ENCODE results near the gene TCF3. TPM values are rescaled to one million over a fixed set of nuclear protein-coding genes. Genes with fewer than 3 reads are reported as not detected.

Gene TCF3
- total and polyA plus RNA-seq, 10 of the 15 experiments (the other 5 are each of a cell fraction or from before 2014, with no cell fraction given) = 6.7 to 282 (median 70.7) TPM

- FAIRE-seq (no peak), ATAC-seq (no peak), DNase-seq (ENCODE audit: low read depth, low spot score) (no peak)
- no peak overlapping the region for H3K4me3 ChIP-seq
- peaks cover 9% of the 10 kb centered on the region for H3K4me1 ChIP-seq (ENCODE audit: control insufficient read depth, insufficient read depth, low read length)
- 95% methylated on average over 21 of the region's 21 CpGs for WGBS (ENCODE audit: insufficient coverage, insufficient replicate concordance, low lambda C conversion rate, missing lambda C conversion rate)
- H3K27me3 ChIP-seq (replicated peaks in 1 of 2; ENCODE audit: control insufficient read depth in 2 of 2, insufficient read depth in 2 of 2, low read length in 1 of 2) = no peaks in the 10 kb centered on the region
- RAD21 ChIA-PET (ENCODE audit: unreplicated experiment) = no interaction called here
- H3K9ac ChIP-seq (ENCODE audit: control insufficient read depth, insufficient read depth, low read length) = no peak overlapping the region
- intact Hi-C loops (cut with micrococcal nuclease; ENCODE audit: unreplicated experiment) = no loop called here
- H3K79me2 ChIP-seq (ENCODE audit: control insufficient read depth, insufficient read depth, low read length) = peaks cover 31% of the 10 kb centered on the region
- no peaks in the 10 kb centered on the region for H3K9me3 ChIP-seq (replicated peaks; ENCODE audit: control insufficient read depth, insufficient read depth, low read length)
- POLR2A ChIA-PET = no interaction called here
- in situ Hi-C loops (cut with MboI) = no loop called here
- SMC1A ChIA-PET (ENCODE audit: uncharacterized antibody, unreplicated experiment) = interaction anchor here (0.7 to 1.2 kb wide), 2 partner anchors 9 to 13 kb away, joined by 3 to 5 read pairs; no protein-coding TSS in a partner anchor
- no peak overlapping the region for H2AFZ ChIP-seq (ENCODE audit: control insufficient read depth, low read depth, low read length)
- BruUV-seq (replicated peaks) = no TSS peak
- CTCF ChIA-PET = interaction anchor here (0.6 kb wide), 1 partner anchor 56 kb away, joined by 3 read pairs; no protein-coding TSS in a partner anchor
- no peak overlapping the region for H3K27ac ChIP-seq (ENCODE audit: control insufficient read depth, insufficient read depth)
- peaks cover 6 to 18% of the 10 kb centered on the region in 2 experiments; a peak in 3 of 4 replicates for H3K36me3 ChIP-seq (ENCODE audit: control insufficient read depth in 2 of 2, insufficient read depth in 2 of 2, low read length in 1 of 2)
- H4K20me1 ChIP-seq (ENCODE audit: control insufficient read depth, insufficient read depth) = no peaks in the 10 kb centered on the region
- H3K4me2 ChIP-seq (ENCODE audit: control insufficient read depth, insufficient read depth) = no peak overlapping the region
- TF ChIP-seq ATF7 (IDR thresholded peaks at IDR 0.05; ENCODE audit: low read depth) (no peak), ELK1 (IDR thresholded peaks at IDR 0.05; ENCODE audit: low read depth, low read length) (no peak), SPI1 (IDR thresholded peaks at IDR 0.05; ENCODE audit: borderline replicate concordance, insufficient read depth, low read depth, low read length) (no peak), E4F1 (IDR thresholded peaks at IDR 0.05; ENCODE audit: borderline replicate concordance, partially characterized antibody) (no peak), HDAC6 (IDR thresholded peaks at IDR 0.05; ENCODE audit: unreplicated experiment) (no peak), CREM (IDR thresholded peaks at IDR 0.05; ENCODE audit: low read depth) (no peak), FOXK2 (IDR thresholded peaks at IDR 0.05) (no peak), IRF4 (IDR thresholded peaks at IDR 0.05; ENCODE audit: low read depth, low read length) (no peak), HDAC2 (IDR thresholded peaks at IDR 0.05) (no peak)
- TF ChIP-seq, protein P1, sequence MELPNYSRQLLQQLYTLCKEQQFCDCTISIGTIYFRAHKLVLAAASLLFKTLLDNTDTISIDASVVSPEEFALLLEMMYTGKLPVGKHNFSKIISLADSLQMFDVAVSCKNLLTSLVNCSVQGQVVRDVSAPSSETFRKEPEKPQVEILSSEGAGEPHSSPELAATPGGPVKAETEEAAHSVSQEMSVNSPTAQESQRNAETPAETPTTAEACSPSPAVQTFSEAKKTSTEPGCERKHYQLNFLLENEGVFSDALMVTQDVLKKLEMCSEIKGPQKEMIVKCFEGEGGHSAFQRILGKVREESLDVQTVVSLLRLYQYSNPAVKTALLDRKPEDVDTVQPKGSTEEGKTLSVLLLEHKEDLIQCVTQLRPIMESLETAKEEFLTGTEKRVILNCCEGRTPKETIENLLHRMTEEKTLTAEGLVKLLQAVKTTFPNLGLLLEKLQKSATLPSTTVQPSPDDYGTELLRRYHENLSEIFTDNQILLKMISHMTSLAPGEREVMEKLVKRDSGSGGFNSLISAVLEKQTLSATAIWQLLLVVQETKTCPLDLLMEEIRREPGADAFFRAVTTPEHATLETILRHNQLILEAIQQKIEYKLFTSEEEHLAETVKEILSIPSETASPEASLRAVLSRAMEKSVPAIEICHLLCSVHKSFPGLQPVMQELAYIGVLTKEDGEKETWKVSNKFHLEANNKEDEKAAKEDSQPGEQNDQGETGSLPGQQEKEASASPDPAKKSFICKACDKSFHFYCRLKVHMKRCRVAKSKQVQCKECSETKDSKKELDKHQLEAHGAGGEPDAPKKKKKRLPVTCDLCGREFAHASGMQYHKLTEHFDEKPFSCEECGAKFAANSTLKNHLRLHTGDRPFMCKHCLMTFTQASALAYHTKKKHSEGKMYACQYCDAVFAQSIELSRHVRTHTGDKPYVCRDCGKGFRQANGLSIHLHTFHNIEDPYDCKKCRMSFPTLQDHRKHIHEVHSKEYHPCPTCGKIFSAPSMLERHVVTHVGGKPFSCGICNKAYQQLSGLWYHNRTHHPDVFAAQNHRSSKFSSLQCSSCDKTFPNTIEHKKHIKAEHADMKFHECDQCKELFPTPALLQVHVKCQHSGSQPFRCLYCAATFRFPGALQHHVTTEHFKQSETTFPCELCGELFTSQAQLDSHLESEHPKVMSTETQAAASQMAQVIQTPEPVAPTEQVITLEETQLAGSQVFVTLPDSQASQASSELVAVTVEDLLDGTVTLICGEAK (IDR thresholded peaks at IDR 0.05; ENCODE audit: borderline replicate concordance) = no peak
- TF ChIP-seq, protein P2, sequence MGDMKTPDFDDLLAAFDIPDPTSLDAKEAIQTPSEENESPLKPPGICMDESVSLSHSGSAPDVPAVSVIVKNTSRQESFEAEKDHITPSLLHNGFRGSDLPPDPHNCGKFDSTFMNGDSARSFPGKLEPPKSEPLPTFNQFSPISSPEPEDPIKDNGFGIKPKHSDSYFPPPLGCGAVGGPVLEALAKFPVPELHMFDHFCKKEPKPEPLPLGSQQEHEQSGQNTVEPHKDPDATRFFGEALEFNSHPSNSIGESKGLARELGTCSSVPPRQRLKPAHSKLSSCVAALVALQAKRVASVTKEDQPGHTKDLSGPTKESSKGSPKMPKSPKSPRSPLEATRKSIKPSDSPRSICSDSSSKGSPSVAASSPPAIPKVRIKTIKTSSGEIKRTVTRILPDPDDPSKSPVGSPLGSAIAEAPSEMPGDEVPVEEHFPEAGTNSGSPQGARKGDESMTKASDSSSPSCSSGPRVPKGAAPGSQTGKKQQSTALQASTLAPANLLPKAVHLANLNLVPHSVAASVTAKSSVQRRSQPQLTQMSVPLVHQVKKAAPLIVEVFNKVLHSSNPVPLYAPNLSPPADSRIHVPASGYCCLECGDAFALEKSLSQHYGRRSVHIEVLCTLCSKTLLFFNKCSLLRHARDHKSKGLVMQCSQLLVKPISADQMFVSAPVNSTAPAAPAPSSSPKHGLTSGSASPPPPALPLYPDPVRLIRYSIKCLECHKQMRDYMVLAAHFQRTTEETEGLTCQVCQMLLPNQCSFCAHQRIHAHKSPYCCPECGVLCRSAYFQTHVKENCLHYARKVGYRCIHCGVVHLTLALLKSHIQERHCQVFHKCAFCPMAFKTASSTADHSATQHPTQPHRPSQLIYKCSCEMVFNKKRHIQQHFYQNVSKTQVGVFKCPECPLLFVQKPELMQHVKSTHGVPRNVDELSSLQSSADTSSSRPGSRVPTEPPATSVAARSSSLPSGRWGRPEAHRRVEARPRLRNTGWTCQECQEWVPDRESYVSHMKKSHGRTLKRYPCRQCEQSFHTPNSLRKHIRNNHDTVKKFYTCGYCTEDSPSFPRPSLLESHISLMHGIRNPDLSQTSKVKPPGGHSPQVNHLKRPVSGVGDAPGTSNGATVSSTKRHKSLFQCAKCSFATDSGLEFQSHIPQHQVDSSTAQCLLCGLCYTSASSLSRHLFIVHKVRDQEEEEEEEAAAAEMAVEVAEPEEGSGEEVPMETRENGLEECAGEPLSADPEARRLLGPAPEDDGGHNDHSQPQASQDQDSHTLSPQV (IDR thresholded peaks at IDR 0.05) = no peak
Observed at GRCh38 chr19:1602091-1602707, 50.2 kb downstream of the TCF3 start.

All from GM12878 (cell line).